ENCODE measurements around the gene MRPL20. TPM values are rescaled to one million over a fixed set of nuclear protein-coding genes. Genes with fewer than 3 reads are reported as not detected.
A peak's percentile ranks its signal among the peaks of the same experiment; 100 is the strongest.

The MRPL20 gene
- total and polyA plus RNA-seq, 8 donors: 53.9 to 187 (median 111) TPM

GRCh38 chr1:1381294-1381693 lies 25.8 kb downstream of the MRPL20 start:
- H3K36me3 ChIP-seq: peaks cover 7 to 43% (median 32%) of the 10 kb centered on the region in 4 donors
- no peaks in the 10 kb centered on the region for H3K27me3 ChIP-seq
- DNase-seq: no peak
- intact Hi-C loops (cut with DNase I; ENCODE audit: low total_unique reads): no loop called here
- TF ChIP-seq EP300 (IDR thresholded peaks at IDR 0.05): no peak
- no peak for TF ChIP-seq POLR2AphosphoS5 (IDR thresholded peaks at IDR 0.05)
- TF ChIP-seq CTCF (IDR thresholded peaks at IDR 0.05): no peak
- TF ChIP-seq POLR2A (IDR thresholded peaks at IDR 0.05): no peak
- no peak overlapping the region for H3K4me3 ChIP-seq
- no peaks in the 10 kb centered on the region for H3K9me3 ChIP-seq
- no peak overlapping the region for H3K27ac ChIP-seq
- H3K4me1 ChIP-seq: peaks cover 0 to 3% (median 1%) of the 10 kb centered on the region in 4 donors
- WGBS, 5 donors: 72 to 81% (median 78%) methylated on average over 3 to 8 of the region's 8 CpGs

- H3K9me3 ChIP-seq: no peaks in the 10 kb centered on the region
- H3K4me1 ChIP-seq: peaks cover 3 to 8% (median 6%) of the 10 kb centered on the region in 4 donors
- H3K4me3 ChIP-seq: no peak overlapping the region
- no peak for TF ChIP-seq EP300 (IDR thresholded peaks at IDR 0.05)
- no peaks in the 10 kb centered on the region for H3K27me3 ChIP-seq
- intact Hi-C loops (cut with DNase I; ENCODE audit: low total_unique reads): no loop called here
- WGBS, 5 donors: 92 to 100% (median 94%) methylated on average over 3 to 16 of the region's 16 CpGs
- DNase-seq: no peak
- peaks cover 3 to 38% (median 28%) of the 10 kb centered on the region in 4 donors for H3K36me3 ChIP-seq
- H3K27ac ChIP-seq: no peak overlapping the region
Observed at GRCh38 chr1:1380860-1381259, 26.2 kb downstream of the MRPL20 start.

GRCh38 chr1:1377540-1378205 lies 29.4 kb downstream of the MRPL20 start:
- Histone ChIP-seq H3K27ac (no peak overlapping the region), H3K27me3 (no peaks in the 10 kb centered on the region), H3K4me3 (no peak overlapping the region), H3K4me1 (peaks cover 16 to 31% (median 28%) of the 10 kb centered on the region in 4 donors), H3K36me3 (peaks cover 0 to 37% (median 27%) of the 10 kb centered on the region in 4 donors), H3K9me3 (no peaks in the 10 kb centered on the region)
- intact Hi-C loops (cut with DNase I; ENCODE audit: low total_unique reads): no loop called here
- 94 to 96% (median 95%) methylated on average over 16 of the region's 16 CpGs for WGBS, 5 donors
- TF ChIP-seq POLR2A (IDR thresholded peaks at IDR 0.05) (no peak), EP300 (IDR thresholded peaks at IDR 0.05) (no peak), CTCF (IDR thresholded peaks at IDR 0.05) (no peak), POLR2AphosphoS5 (IDR thresholded peaks at IDR 0.05) (no peak)
- DNase-seq: no peak

GRCh38 chr1:1376551-1377226 lies 30.4 kb downstream of the MRPL20 start:
- intact Hi-C loops (cut with DNase I; ENCODE audit: low total_unique reads): no loop called here
- H3K4me1 ChIP-seq: peaks cover 26 to 41% (median 38%) of the 10 kb centered on the region in 4 donors
- no peaks in the 10 kb centered on the region for H3K27me3 ChIP-seq
- no peak overlapping the region for H3K4me3 ChIP-seq
- 80 to 90% (median 83%) methylated on average over 10 of the region's 10 CpGs for WGBS, 5 donors
- DNase-seq: no peak
- peaks cover 0 to 37% (median 26%) of the 10 kb centered on the region in 4 donors for H3K36me3 ChIP-seq
- H3K27ac ChIP-seq: peak overlapping the region in 3 of 5 donors; percentile 2 to 98 (median 95)
- no peaks in the 10 kb centered on the region for H3K9me3 ChIP-seq
- TF ChIP-seq POLR2A (IDR thresholded peaks at IDR 0.05) (no peak), EP300 (IDR thresholded peaks at IDR 0.05) (no peak), POLR2AphosphoS5 (IDR thresholded peaks at IDR 0.05) (no peak)

GRCh38 chr1:1374929-1375662 lies 32.0 kb downstream of the MRPL20 start, which contains the start of gene AURKAIP1:
TSS of gene AURKAIP1 (minus strand) at chr1:1375207. CDS start at chr1:1374756, 451 bp downstream.
- intact Hi-C loops (cut with DNase I; ENCODE audit: low total_unique reads): no loop called here
- H3K27me3 ChIP-seq: no peaks in the 10 kb centered on the region
- H3K4me3 ChIP-seq: peak within 1 kb of the TSS; percentile 62 to 100 (median 90)
- H3K9me3 ChIP-seq: no peaks in the 10 kb centered on the region
- H3K4me1 ChIP-seq: peaks cover 29 to 47% (median 43%) of the 10 kb centered on the region in 4 donors
- H3K27ac ChIP-seq: peak within 1 kb of the TSS; percentile 90 to 98 (median 95)
- peaks cover 0 to 26% (median 16%) of the 10 kb centered on the region in 4 donors for H3K36me3 ChIP-seq
- 0 to 1% (median 0%) methylated on average over 42 to 85 of the region's 85 CpGs for WGBS, 5 donors
- TF ChIP-seq CTCF (IDR thresholded peaks at IDR 0.05) (peak in 2 of 7 experiments; percentile 29), POLR2AphosphoS5 (IDR thresholded peaks at IDR 0.05) (peak; percentile 67 to 96 (median 76)), POLR2A (IDR thresholded peaks at IDR 0.05) (peak in 1 of 4 donors; percentile 24), EP300 (IDR thresholded peaks at IDR 0.05) (no peak)
- DNase-seq: peak; percentile 98 to 100
